Ishikawa (cell line): ENCODE data around the gene TXNDC11.

Source experiments
- CEBPB ChIP-seq: IDR thresholded peaks from 2 replicates; pipeline ENCODE4 v1.6.1; 2012
- EGR1 ChIP-seq: IDR thresholded peaks from 2 replicates; pipeline ENCODE4 v1.6.1; 2012
- EP300 ChIP-seq: IDR thresholded peaks from 2 replicates; pipeline ENCODE4 v1.6.1; 2012; ENCODE audit warnings: borderline replicate concordance
- FOXM1 ChIP-seq: IDR thresholded peaks from 2 replicates; pipeline ENCODE4 v1.6.1; 2012; ENCODE audit warnings: low read depth, borderline replicate concordance
- NFIC ChIP-seq: IDR thresholded peaks from 2 replicates; pipeline ENCODE4 v1.6.1; 2012
- RAD21 ChIP-seq: IDR thresholded peaks from 2 replicates; pipeline ENCODE4 v1.6.1; 2012; ENCODE audit warnings: low read depth
- REST ChIP-seq: IDR thresholded peaks from 2 replicates; pipeline ENCODE4 v1.6.1; 2012; ENCODE audit warnings: low read depth, mild to moderate bottlenecking
- YY1 ChIP-seq: IDR thresholded peaks from 2 replicates; pipeline ENCODE4 v1.6.1; 2012; ENCODE audit warnings: low read depth
- TF ChIP-seq, protein P1 (sequence below): IDR thresholded peaks from 2 replicates; pipeline ENCODE4 v1.6.1; 2012

DNA sequence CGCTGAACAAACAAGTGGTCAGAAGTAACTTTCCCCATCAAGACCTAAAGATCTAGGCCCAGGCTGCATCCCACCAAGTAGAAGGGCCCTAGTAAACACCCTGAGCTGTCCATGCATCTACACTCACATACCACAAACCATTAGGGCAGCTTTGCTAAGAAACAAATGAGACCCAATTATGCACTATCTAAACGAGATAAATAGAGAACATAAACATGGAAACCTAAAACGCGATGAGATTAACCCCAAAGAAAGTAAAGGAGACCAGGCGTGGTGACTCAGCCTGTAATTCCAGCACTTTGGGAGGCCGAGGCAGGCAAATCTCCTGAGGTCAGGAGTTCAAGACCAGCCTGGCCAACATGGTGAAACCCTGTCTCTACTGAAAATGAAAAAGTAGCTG is 5.8 kb downstream of the TXNDC11 start:
- no peak for TF ChIP-seq NFIC
- no peak for TF ChIP-seq EP300
- no peak for TF ChIP-seq FOXM1
- no peak for TF ChIP-seq EGR1
- no peak for TF ChIP-seq REST
- no peak for TF ChIP-seq CEBPB
- TF ChIP-seq YY1 = no peak
- TF ChIP-seq, protein P1, sequence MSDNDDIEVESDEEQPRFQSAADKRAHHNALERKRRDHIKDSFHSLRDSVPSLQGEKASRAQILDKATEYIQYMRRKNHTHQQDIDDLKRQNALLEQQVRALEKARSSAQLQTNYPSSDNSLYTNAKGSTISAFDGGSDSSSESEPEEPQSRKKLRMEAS = no peak
- TF ChIP-seq RAD21 = no peak
